Breast epithelium (tissue), 3 donors: Measurements from ENCODE around the gene ANGPTL1.

Source experiments
- CTCF ChIP-seq, 3 donors: fragments of 450-650 bp; IDR thresholded peaks; one replicate each; pipeline ENCODE4 v1.5.1; 2016 to 2017; ENCODE audit warnings: antibody characterized with exemption in 3 of 3, mild to moderate bottlenecking in 3 of 3, moderate library complexity in 3 of 3
- POLR2AphosphoS5 ChIP-seq, 3 donors: sonication (generic); formaldehyde crosslinking; IDR thresholded peaks; one replicate each; pipeline ENCODE4 v1.6.1; 2017; ENCODE audit warnings: antibody characterized with exemption in 3 of 3

GRCh38 chr1:178819123-178819522 is 51.8 kb downstream of the ANGPTL1 start:
- no peak for TF ChIP-seq CTCF (IDR thresholded peaks at IDR 0.05)
- TF ChIP-seq POLR2AphosphoS5 (IDR thresholded peaks at IDR 0.05) = no peak
